Measurements from ENCODE around the gene AKAP7. TPM values are rescaled to one million over a fixed set of nuclear protein-coding genes. Genes with fewer than 3 reads are reported as not detected.

AKAP7 gene
- polyA plus RNA-seq, 1 donor (not counting 4 experiments of a cell fraction or from before 2014, with no cell fraction given): 1.7 TPM

- no peak for TF ChIP-seq EZH2 (IDR thresholded peaks at IDR 0.05; ENCODE audit: low read length)
- no peak for TF ChIP-seq CTCF (optimal IDR thresholded peaks at IDR 0.05 in 1 of 3, IDR thresholded peaks at IDR 0.05 in 1 of 3, conservative IDR thresholded peaks at IDR 0.05 in 1 of 3; ENCODE audit: extremely low read depth in 1 of 3, insufficient read depth in 2 of 3, low read length in 3 of 3)
- H4K20me1 ChIP-seq (ENCODE audit: control insufficient read depth, extremely low read depth, insufficient read depth, low read length): no peaks in the 10 kb centered on the region
- no peaks in the 10 kb centered on the region for H3K79me2 ChIP-seq (ENCODE audit: control insufficient read depth, insufficient read depth, low read length)
- H3K9me3 ChIP-seq (ENCODE audit: control insufficient read depth, low read depth, low read length): no peaks in the 10 kb centered on the region
- peak overlapping the region; percentile 6 for H3K4me2 ChIP-seq (ENCODE audit: control insufficient read depth, extremely low read depth, insufficient read depth, low read depth, low read length)
- no peaks in the 10 kb centered on the region for H3K27me3 ChIP-seq (ENCODE audit: control insufficient read depth, extremely low read depth, insufficient read depth, low read length)
- no peaks in the 10 kb centered on the region for H3K36me3 ChIP-seq (ENCODE audit: control insufficient read depth in 2 of 2, extremely low read depth in 1 of 2, insufficient read depth in 2 of 2, low read length in 2 of 2)
- dilution Hi-C loops (cut with MboI; ENCODE audit: extremely low pct_ligation_motif_present, low sequenced_read_pairs): no loop called here
- peaks cover 6% of the 10 kb centered on the region for H3K4me1 ChIP-seq (ENCODE audit: control insufficient read depth, extremely low read depth, insufficient read depth, low read length)
- no peak overlapping the region for H2AFZ ChIP-seq (ENCODE audit: control insufficient read depth, low read length)
- H3K9me1 ChIP-seq (ENCODE audit: control insufficient read depth, extremely low read depth, insufficient read depth, low read length): no peaks in the 10 kb centered on the region
- no peak overlapping the region for H3K4me3 ChIP-seq (ENCODE audit: control insufficient read depth in 2 of 3, extremely low read depth in 1 of 3, insufficient read depth in 2 of 3, low read depth in 1 of 3, low read length in 3 of 3)
- DNase-seq (ENCODE audit: low read depth, low spot score): no peak
- H3K27ac ChIP-seq (ENCODE audit: control insufficient read depth, insufficient read depth, low read length): no peak overlapping the region
- FAIRE-seq: peak; percentile 90
- H3K9ac ChIP-seq (ENCODE audit: control insufficient read depth, extremely low read depth, insufficient read depth, low read length): no peak overlapping the region
Measured at GRCh38 chr6:131159578-131159977, 24.3 kb downstream of the AKAP7 start.

- dilution Hi-C loops (cut with MboI; ENCODE audit: extremely low pct_ligation_motif_present, low sequenced_read_pairs): no loop called here
- H3K9me1 ChIP-seq (ENCODE audit: control insufficient read depth, extremely low read depth, insufficient read depth, low read length): no peaks in the 10 kb centered on the region
- H3K4me1 ChIP-seq (ENCODE audit: control insufficient read depth, extremely low read depth, insufficient read depth, low read length): peaks cover 6% of the 10 kb centered on the region
- no peak for TF ChIP-seq CTCF (optimal IDR thresholded peaks at IDR 0.05 in 1 of 3, IDR thresholded peaks at IDR 0.05 in 1 of 3, conservative IDR thresholded peaks at IDR 0.05 in 1 of 3; ENCODE audit: extremely low read depth in 1 of 3, insufficient read depth in 2 of 3, low read length in 3 of 3)
- TF ChIP-seq EZH2 (IDR thresholded peaks at IDR 0.05; ENCODE audit: low read length): no peak
- no peaks in the 10 kb centered on the region for H3K79me2 ChIP-seq (ENCODE audit: control insufficient read depth, insufficient read depth, low read length)
- FAIRE-seq (no peak), DNase-seq (ENCODE audit: low read depth, low spot score) (no peak)
- H3K4me2 ChIP-seq (ENCODE audit: control insufficient read depth, extremely low read depth, insufficient read depth, low read depth, low read length): no peak overlapping the region
- no peak overlapping the region for H3K9ac ChIP-seq (ENCODE audit: control insufficient read depth, extremely low read depth, insufficient read depth, low read length)
- no peak overlapping the region for H3K4me3 ChIP-seq (ENCODE audit: control insufficient read depth in 2 of 3, extremely low read depth in 1 of 3, insufficient read depth in 2 of 3, low read depth in 1 of 3, low read length in 3 of 3)
- H3K36me3 ChIP-seq (ENCODE audit: control insufficient read depth in 2 of 2, extremely low read depth in 1 of 2, insufficient read depth in 2 of 2, low read length in 2 of 2): no peaks in the 10 kb centered on the region
- no peak overlapping the region for H3K27ac ChIP-seq (ENCODE audit: control insufficient read depth, insufficient read depth, low read length)
- no peaks in the 10 kb centered on the region for H4K20me1 ChIP-seq (ENCODE audit: control insufficient read depth, extremely low read depth, insufficient read depth, low read length)
- no peaks in the 10 kb centered on the region for H3K9me3 ChIP-seq (ENCODE audit: control insufficient read depth, low read depth, low read length)
- H2AFZ ChIP-seq (ENCODE audit: control insufficient read depth, low read length): no peak overlapping the region
- no peaks in the 10 kb centered on the region for H3K27me3 ChIP-seq (ENCODE audit: control insufficient read depth, extremely low read depth, insufficient read depth, low read length)
Measured at GRCh38 chr6:131160254-131160758, 25.0 kb downstream of the AKAP7 start.
